Upper lobe of right lung (tissue), 1 donor: Measurements from ENCODE around the gene SCGB1A1. TPM values are rescaled to one million over a fixed set of nuclear protein-coding genes. Genes with fewer than 3 reads are reported as not detected.

ENCODE experiments used
- ATAC-seq: fragments of 200-7000 bp; cut with Tn5 transposase; one replicate; pipeline ENCODE4 v1.9.1; 2020; ENCODE audit warnings: mild to moderate bottlenecking, moderate library complexity
- DNase-seq: peaks from one replicate; pipeline ENCODE4 v3.0.0-alpha.2; 2020
- H3K27ac ChIP-seq: fragments of 200-600 bp; one replicate; pipeline ENCODE4 v1.8.0; 2022
- H3K27me3 ChIP-seq: fragments of 200-600 bp; one replicate; pipeline ENCODE4 v1.8.0; 2022; ENCODE audit warnings: mild to moderate bottlenecking
- H3K36me3 ChIP-seq: fragments of 200-600 bp; one replicate; pipeline ENCODE4 v1.8.0; 2022
- H3K4me1 ChIP-seq: fragments of 200-600 bp; one replicate; pipeline ENCODE4 v1.8.0; 2022
- H3K4me3 ChIP-seq: fragments of 200-600 bp; one replicate; pipeline ENCODE4 v1.8.0; 2022; ENCODE audit warnings: mild to moderate bottlenecking
- H3K9me3 ChIP-seq: fragments of 200-600 bp; one replicate; pipeline ENCODE4 v1.8.0; 2022
- intact Hi-C: fragments of 100-400 bp; cut with DNase I; formaldehyde crosslinking; loops from one replicate; pipeline ENCODE4 v1.11.0; 2022
- total RNA-seq: library from RNA; stranded (reverse); fragmentation: NEBNext Ultra II Directional; extraction: Animal tissue kit (Norgen Biotek cat#: 25700); gene quantifications from one replicate; pipeline ENCODE4 v1.2.1, GENCODE V29; 2021
- TF ChIP-seq, protein P1 (sequence below): fragments of 200-600 bp; IDR thresholded peaks from one replicate; pipeline ENCODE4 v1.8.0; 2022; ENCODE audit warnings: antibody characterized with exemption
- donor health status: DM: no; HTN: yes; CAD: no; lungs with severe emphysema.

SCGB1A1 gene
- total RNA-seq, 1 donor from 2014 or later = 5.4 TPM

DNA sequence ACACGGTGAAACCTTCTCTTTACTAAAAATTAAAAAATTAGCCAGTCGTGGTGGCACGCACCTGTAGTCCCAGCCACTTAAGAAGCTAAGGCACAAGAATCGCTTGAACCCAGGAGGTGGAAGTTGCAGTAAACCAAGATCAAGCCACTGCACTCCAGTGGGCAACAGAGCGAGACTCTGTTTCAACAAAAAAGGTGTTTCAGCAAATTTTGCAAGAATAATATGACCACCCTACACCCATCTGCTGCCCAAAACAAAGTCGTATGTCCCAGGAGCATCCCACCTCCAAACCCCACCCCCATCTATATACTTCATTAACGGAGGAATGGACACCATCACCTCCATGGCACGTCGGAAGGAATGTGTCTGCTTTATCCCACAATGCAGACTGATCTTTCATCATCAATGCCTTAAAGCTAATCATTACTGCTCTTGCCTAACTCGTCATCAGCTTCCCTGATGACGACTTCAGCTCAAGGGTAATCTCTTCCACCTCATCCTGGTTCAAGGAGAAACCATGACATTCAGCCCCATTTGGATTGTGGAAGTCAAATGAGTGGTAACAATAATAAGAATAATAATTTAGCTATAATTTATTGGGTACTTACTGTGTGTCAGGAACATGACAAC, 34.1 kb downstream of the SCGB1A1 start:
- H3K27me3 ChIP-seq = no peaks in the 10 kb centered on the region
- H3K9me3 ChIP-seq = no peaks in the 10 kb centered on the region
- H3K27ac ChIP-seq = no peak overlapping the region
- TF ChIP-seq, protein P1, sequence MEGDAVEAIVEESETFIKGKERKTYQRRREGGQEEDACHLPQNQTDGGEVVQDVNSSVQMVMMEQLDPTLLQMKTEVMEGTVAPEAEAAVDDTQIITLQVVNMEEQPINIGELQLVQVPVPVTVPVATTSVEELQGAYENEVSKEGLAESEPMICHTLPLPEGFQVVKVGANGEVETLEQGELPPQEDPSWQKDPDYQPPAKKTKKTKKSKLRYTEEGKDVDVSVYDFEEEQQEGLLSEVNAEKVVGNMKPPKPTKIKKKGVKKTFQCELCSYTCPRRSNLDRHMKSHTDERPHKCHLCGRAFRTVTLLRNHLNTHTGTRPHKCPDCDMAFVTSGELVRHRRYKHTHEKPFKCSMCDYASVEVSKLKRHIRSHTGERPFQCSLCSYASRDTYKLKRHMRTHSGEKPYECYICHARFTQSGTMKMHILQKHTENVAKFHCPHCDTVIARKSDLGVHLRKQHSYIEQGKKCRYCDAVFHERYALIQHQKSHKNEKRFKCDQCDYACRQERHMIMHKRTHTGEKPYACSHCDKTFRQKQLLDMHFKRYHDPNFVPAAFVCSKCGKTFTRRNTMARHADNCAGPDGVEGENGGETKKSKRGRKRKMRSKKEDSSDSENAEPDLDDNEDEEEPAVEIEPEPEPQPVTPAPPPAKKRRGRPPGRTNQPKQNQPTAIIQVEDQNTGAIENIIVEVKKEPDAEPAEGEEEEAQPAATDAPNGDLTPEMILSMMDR = no peak
- no peaks in the 10 kb centered on the region for H3K36me3 ChIP-seq
- no peak for DNase-seq
- intact Hi-C loops = no loop called here
- no peak overlapping the region for H3K4me3 ChIP-seq
- no peaks in the 10 kb centered on the region for H3K4me1 ChIP-seq
- no peak for ATAC-seq

DNA sequence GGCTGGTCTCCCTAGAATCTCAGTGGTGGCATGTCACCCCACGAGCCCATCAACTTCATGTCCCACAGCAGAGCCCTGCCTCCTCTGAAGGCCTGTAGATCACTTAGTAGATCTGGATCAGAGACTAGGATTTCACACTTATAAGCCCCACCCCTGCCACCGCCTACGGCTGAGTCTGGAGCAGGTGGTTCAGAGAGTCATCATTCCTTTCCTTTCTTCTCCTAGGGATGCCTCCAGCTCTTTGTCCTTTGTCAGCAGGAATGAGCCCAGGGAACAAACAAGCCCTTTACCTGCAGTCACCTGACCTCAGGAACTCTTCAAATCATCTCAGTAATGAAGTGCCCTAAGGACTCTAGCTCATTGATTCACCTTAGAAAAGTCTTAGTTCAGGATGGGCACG, 37.8 kb downstream of the SCGB1A1 start:
- no peaks in the 10 kb centered on the region for H3K9me3 ChIP-seq
- TF ChIP-seq, protein P1 = no peak
- H3K27ac ChIP-seq = no peak overlapping the region
- no peak for ATAC-seq
- no peaks in the 10 kb centered on the region for H3K27me3 ChIP-seq
- no peaks in the 10 kb centered on the region for H3K4me1 ChIP-seq
- no peak overlapping the region for H3K4me3 ChIP-seq
- intact Hi-C loops = no loop called here
- DNase-seq = no peak
- H3K36me3 ChIP-seq = no peaks in the 10 kb centered on the region

DNA sequence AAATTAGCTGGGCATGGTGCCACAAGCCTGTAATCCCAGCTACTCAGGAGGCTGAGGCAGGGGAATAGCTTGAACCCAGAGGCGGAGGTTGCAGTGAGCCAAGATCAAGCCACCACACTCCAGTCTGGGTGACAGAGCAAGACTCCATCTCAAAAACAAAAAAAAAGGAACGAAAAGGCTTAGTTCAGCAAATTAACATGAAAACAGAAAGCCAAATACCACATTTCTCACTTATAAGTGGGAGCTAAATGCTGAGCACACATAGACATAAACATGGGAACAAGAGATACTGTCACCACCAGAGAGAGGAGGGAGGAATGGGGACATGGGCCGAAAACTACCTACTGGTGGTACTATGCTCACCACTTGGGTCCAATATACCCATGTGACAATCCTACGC, 38.6 kb downstream of the SCGB1A1 start:
- ATAC-seq = no peak

DNA sequence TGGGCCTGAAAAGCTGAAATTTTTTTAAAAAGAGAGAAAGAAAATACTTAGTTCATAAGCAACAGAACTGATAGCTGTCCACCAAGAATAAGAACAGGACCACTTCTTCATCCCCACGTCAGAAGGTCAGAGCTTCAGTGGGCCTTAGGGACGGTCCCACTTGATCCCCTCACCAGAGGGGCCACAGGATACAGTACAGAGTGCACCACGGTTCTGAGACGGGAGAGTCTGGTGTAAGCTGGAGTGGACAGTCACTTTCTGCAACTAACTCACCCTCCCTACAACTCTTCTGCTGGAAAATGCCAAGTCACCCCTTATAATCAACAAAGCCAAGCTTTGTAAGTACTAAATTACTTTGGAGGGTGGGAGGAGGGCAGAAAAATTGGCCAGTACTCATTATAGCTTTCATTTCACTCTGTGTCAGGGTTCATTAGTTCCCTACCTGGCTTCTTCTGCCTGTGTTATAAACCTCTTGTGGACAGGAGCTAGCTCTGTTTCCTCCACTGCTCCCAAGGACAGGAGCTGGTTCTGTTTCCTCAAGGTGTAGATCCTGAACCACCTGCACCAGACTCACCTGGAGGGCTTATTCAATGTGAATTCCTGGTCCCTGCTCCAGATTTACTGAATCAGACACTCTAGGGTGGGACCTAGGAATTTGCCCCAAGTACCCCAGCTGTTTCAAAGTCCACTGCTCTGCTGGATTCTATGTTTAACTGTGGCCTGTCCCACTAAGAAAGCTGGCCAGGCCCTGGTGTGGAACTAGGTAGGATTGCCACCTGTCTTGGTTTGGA, 39.6 kb downstream of the SCGB1A1 start:
- no peaks in the 10 kb centered on the region for H3K4me1 ChIP-seq
- TF ChIP-seq, protein P1 = no peak
- no peaks in the 10 kb centered on the region for H3K9me3 ChIP-seq
- intact Hi-C loops = no loop called here
- no peak overlapping the region for H3K27ac ChIP-seq
- DNase-seq (no peak), ATAC-seq (no peak)
- no peak overlapping the region for H3K4me3 ChIP-seq
- H3K27me3 ChIP-seq = no peaks in the 10 kb centered on the region
- H3K36me3 ChIP-seq = no peaks in the 10 kb centered on the region

More for the DNA sequence above, 38.6 kb downstream of the SCGB1A1 start:
- H3K4me3 ChIP-seq = no peak overlapping the region
- TF ChIP-seq, protein P1 = no peak
- no peaks in the 10 kb centered on the region for H3K27me3 ChIP-seq
- intact Hi-C loops = no loop called here
- DNase-seq = no peak
- H3K27ac ChIP-seq = no peak overlapping the region
- H3K36me3 ChIP-seq = no peaks in the 10 kb centered on the region
- H3K9me3 ChIP-seq = no peaks in the 10 kb centered on the region
- no peaks in the 10 kb centered on the region for H3K4me1 ChIP-seq

DNA sequence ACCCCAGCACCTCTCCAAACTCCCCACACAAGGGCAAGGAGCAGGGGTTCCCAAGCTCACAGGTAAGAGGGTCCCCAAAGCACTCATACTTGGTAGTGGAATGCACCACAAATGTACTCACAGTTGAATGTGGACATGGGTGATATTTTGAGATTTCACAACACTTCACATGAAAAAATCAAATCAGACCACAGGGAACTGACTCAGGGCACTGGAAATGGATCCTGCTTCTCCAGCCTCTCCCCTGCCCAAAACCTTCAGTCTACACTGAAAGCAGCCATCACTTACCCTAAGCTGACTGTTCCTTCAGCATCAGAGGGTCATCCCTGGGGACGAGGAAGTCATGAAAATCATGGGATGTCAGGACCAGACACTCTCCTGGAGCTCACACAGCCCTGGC, 40.2 kb downstream of the SCGB1A1 start:
- intact Hi-C loops = no loop called here
- Histone ChIP-seq H3K36me3 (no peaks in the 10 kb centered on the region), H3K4me3 (no peak overlapping the region), H3K9me3 (no peaks in the 10 kb centered on the region), H3K4me1 (no peaks in the 10 kb centered on the region), H3K27ac (no peak overlapping the region), H3K27me3 (no peaks in the 10 kb centered on the region)
- ATAC-seq (no peak), DNase-seq (no peak)
- TF ChIP-seq, protein P1 = no peak
